Thyroid gland (tissue), 4 donors: ENCODE data around the gene ZNF66. TPM values are rescaled to one million over a fixed set of nuclear protein-coding genes. Genes with fewer than 3 reads are reported as not detected.

Source experiments
- DNase-seq, 2 donors: peaks; one replicate each; pipeline ENCODE4 v3.0.0-alpha.2; 2019
- H3K27ac ChIP-seq, 3 donors: fragments of 200-600 bp; sonication (generic); 1 replicate in 2 of 3; 2 replicates in 1 of 3; pipeline ENCODE4 v1.5.1; 2016 to 2019; ENCODE audit warnings: mild to moderate bottlenecking in 1 of 3, moderate library complexity in 1 of 3
- H3K27me3 ChIP-seq: fragments of 200-600 bp; sonication (generic); one replicate; pipeline ENCODE4 v1.5.1; 2019
- H3K36me3 ChIP-seq, 2 donors: fragments of 200-600 bp; sonication (generic); one replicate each; pipeline ENCODE4 v1.5.1; 2016 to 2019
- H3K4me1 ChIP-seq, 2 donors: fragments of 200-600 bp; sonication (generic); one replicate each; pipeline ENCODE4 v1.5.1; 2017 to 2019
- H3K4me3 ChIP-seq, 3 donors: fragments of 200-600 bp; sonication (generic); replicated peaks in 1 of 3; 1 replicate in 2 of 3; 2 replicates in 1 of 3; pipeline ENCODE4 v1.5.1; 2016; ENCODE audit warnings: mild to moderate bottlenecking in 1 of 3
- H3K9me3 ChIP-seq: fragments of 200-600 bp; sonication (generic); one replicate; pipeline ENCODE4 v1.5.1; 2017
- CTCF ChIP-seq, 6 experiments: fragments of 200-600 bp in 3 of 6; fragments of 450-650 bp in 3 of 6; sonication (generic) in 3 of 6; IDR thresholded peaks; one replicate each; pipeline ENCODE4 v1.5.1; 2016 to 2019; ENCODE audit warnings: antibody characterized with exemption in 6 of 6, mild to moderate bottlenecking in 2 of 6, inconsistent platforms in 1 of 6, moderate library complexity in 1 of 6
- POLR2A ChIP-seq, 2 donors: fragments of 450-650 bp; IDR thresholded peaks; one replicate each; pipeline ENCODE4 v1.6.1; 2017; ENCODE audit warnings: antibody characterized with exemption in 2 of 2, mild to moderate bottlenecking in 2 of 2, moderate library complexity in 1 of 2
- WGBS, 2 donors: methylation state at CpG; one replicate each; pipeline ENCODE4 v1.1.5; 2017; 5-methylcytosine and 5-hydroxymethylcytosine counted together
- intact Hi-C: fragments of 100-400 bp; cut with DNase I; formaldehyde crosslinking; loops from one replicate; pipeline ENCODE4 v1.15.1; 2023
- total RNA-seq, 4 donors: library from RNA; depleted of rRNA; stranded (reverse); fragments of >200 nt; gene quantifications; one replicate each; pipeline ENCODE4 v1.2.3, GENCODE V29; 2016

ZNF66 gene
- total RNA-seq, 4 donors from 2014 or later: 12.3 to 22.1 (median 14.4) TPM

GRCh38 chr19:20840371-20840770 lies 64.3 kb downstream of the ZNF66 start:
- TF ChIP-seq POLR2A (IDR thresholded peaks at IDR 0.05) (no peak), CTCF (IDR thresholded peaks at IDR 0.05) (no peak)
- Histone ChIP-seq H3K27ac (no peak overlapping the region), H3K27me3 (no peaks in the 10 kb centered on the region), H3K4me3 (no peak overlapping the region), H3K36me3 (no peaks in the 10 kb centered on the region), H3K9me3 (no peaks in the 10 kb centered on the region), H3K4me1 (peaks cover 0 to 5% of the 10 kb centered on the region in 2 donors)
- intact Hi-C loops: no loop called here
- DNase-seq: no peak
- WGBS, 2 donors: 93 to 100% methylated on average over 3 of the region's 3 CpGs

Other genes with a start within 250 kb of the ZNF66 start
- 100 to 1,000 TPM in 1 of 4 donors, 10 to 100 TPM in 3; 59.3 to 114 (median 72.5) TPM for gene ZNF737, start 210.5 kb upstream of the ZNF66 start, total RNA-seq
- gene ZNF626, start 114.7 kb upstream of the ZNF66 start, total RNA-seq: 10 to 100 TPM; 31.1 to 50.7 (median 45.0) TPM
- gene ZNF85, start 146.9 kb downstream of the ZNF66 start, total RNA-seq: 10 to 100 TPM; 12.5 to 30.3 (median 22.5) TPM
- 10 to 100 TPM; 22.8 to 67.1 (median 44.1) TPM for gene ZNF430, start 244.4 kb downstream of the ZNF66 start, total RNA-seq